Spleen (tissue), 11 donors: Measurements from ENCODE around the gene MMUT. TPM values are rescaled to one million over a fixed set of nuclear protein-coding genes. Genes with fewer than 3 reads are reported as not detected.

Experiments
- DNase-seq: peaks from one replicate; pipeline ENCODE4 v3.0.0-alpha.2; 2020
- H3K27ac ChIP-seq, 8 donors: fragments of 200-600 bp; sonication (generic) in 7 of 8; 1 replicate in 4 of 8; 2 replicates in 4 of 8; pipeline versions ENCODE4 v1.5.0 to v1.8.0; 2016 to 2021; ENCODE audit warnings: inconsistent platforms in 4 of 8, mild to moderate bottlenecking in 4 of 8, moderate library complexity in 1 of 8
- H3K27me3 ChIP-seq, 7 donors: fragments of 200-600 bp; sonication (generic) in 6 of 7; replicated peaks in 1 of 7; 1 replicate in 4 of 7; 2 replicates in 3 of 7; pipeline versions ENCODE4 v1.5.0 to v1.8.0; 2016 to 2021; ENCODE audit warnings: inconsistent platforms in 3 of 7, mild to moderate bottlenecking in 1 of 7
- H3K36me3 ChIP-seq, 6 donors: fragments of 200-600 bp; sonication (generic) in 5 of 6; 1 replicate in 4 of 6; 2 replicates in 2 of 6; pipeline versions ENCODE4 v1.5.0 to v1.8.0; 2016 to 2021; ENCODE audit warnings: inconsistent platforms in 2 of 6
- H3K4me1 ChIP-seq, 6 donors: fragments of 200-600 bp; sonication (generic) in 5 of 6; 1 replicate in 3 of 6; 2 replicates in 3 of 6; pipeline versions ENCODE4 v1.5.0 to v1.8.0; 2016 to 2021; ENCODE audit warnings: inconsistent platforms in 3 of 6
- H3K4me3 ChIP-seq, 8 donors: fragments of 200-600 bp; sonication (generic) in 7 of 8; 1 replicate in 4 of 8; 2 replicates in 4 of 8; pipeline versions ENCODE4 v1.5.0 to v1.8.0; 2016 to 2021; ENCODE audit warnings: inconsistent platforms in 4 of 8, mild to moderate bottlenecking in 4 of 8, moderate library complexity in 2 of 8
- H3K9me3 ChIP-seq, 8 donors: fragments of 200-600 bp; sonication (generic) in 7 of 8; 1 replicate in 4 of 8; 2 replicates in 4 of 8; pipeline versions ENCODE4 v1.5.0 to v1.8.0; 2016 to 2021; ENCODE audit warnings: inconsistent platforms in 4 of 8
- CTCF ChIP-seq, 11 experiments: fragments of 200-600 bp in 7 of 11; fragments of 450-650 bp in 4 of 11; sonication (generic) in 4 of 11; IDR thresholded peaks in 8 of 11; conservative IDR thresholded peaks in 3 of 11; 1 replicate in 7 of 11; 2 replicates in 4 of 11; pipeline versions ENCODE4 v1.4.0 to v1.8.0; 2016 to 2021; ENCODE audit warnings: antibody characterized with exemption in 11 of 11, inconsistent platforms in 4 of 11, mild to moderate bottlenecking in 1 of 11
- POLR2A ChIP-seq, 3 donors: fragments of 450-650 bp; IDR thresholded peaks; one replicate each; pipeline ENCODE4 v1.5.1; 2017; ENCODE audit warnings: antibody characterized with exemption in 3 of 3, mild to moderate bottlenecking in 1 of 3
- POLR2AphosphoS5 ChIP-seq, 3 donors: sonication (generic); formaldehyde crosslinking; IDR thresholded peaks; one replicate each; pipeline ENCODE4 v1.5.1; 2017; ENCODE audit warnings: antibody characterized with exemption in 3 of 3
- WGBS, 5 donors: extraction: QIAGEN DNeasy Blood & Tissue Kit in 3 of 5; methylation state at CpG; one replicate each; pipeline versions ENCODE4 v1.1.5 to v1.1.7; 2013 to 2018; 5-methylcytosine and 5-hydroxymethylcytosine counted together
- intact Hi-C: fragments of 100-400 bp; cut with DNase I; formaldehyde crosslinking; loops from one replicate; pipeline ENCODE4 v1.15.0; 2023; ENCODE audit warnings: low total_unique reads
- polyA plus RNA-seq, 3 donors: library from polyadenylated mRNA; stranded (reverse); fragments of 200-250 nt; gene quantifications; one replicate each; pipeline ENCODE4 v1.2.1, GENCODE V29; 2013
- total RNA-seq, 7 donors: library from RNA; depleted of rRNA in 3 of 7; stranded (reverse); fragments of >200 nt in 3 of 7; fragmentation: NEBNext Ultra II Directional in 4 of 7; extraction: Animal tissue kit (Norgen Biotek cat#: 25700) in 4 of 7; gene quantifications; one replicate each; pipeline versions ENCODE4 v1.1.0 to v1.2.1, GENCODE V29; 2016 to 2021
- donor health status: healthy with polysubstance abuse.
- donor health status: DM: no; HTN: no; CAD: no; lungs with moderate emphysema.
- donor health status: DM: no; HTN: no; CAD: no.
- donor health status: Bipolar disorder and iron deficiency.
- donor health status: healthy.
- donor health status: DM: no; HTN: no; CAD: no.
- donor health status: DM: yes; HTN: yes; CAD: no.

MMUT gene
- total and polyA plus RNA-seq, 10 donors: 6.2 to 16.6 (median 10.1) TPM

DNA sequence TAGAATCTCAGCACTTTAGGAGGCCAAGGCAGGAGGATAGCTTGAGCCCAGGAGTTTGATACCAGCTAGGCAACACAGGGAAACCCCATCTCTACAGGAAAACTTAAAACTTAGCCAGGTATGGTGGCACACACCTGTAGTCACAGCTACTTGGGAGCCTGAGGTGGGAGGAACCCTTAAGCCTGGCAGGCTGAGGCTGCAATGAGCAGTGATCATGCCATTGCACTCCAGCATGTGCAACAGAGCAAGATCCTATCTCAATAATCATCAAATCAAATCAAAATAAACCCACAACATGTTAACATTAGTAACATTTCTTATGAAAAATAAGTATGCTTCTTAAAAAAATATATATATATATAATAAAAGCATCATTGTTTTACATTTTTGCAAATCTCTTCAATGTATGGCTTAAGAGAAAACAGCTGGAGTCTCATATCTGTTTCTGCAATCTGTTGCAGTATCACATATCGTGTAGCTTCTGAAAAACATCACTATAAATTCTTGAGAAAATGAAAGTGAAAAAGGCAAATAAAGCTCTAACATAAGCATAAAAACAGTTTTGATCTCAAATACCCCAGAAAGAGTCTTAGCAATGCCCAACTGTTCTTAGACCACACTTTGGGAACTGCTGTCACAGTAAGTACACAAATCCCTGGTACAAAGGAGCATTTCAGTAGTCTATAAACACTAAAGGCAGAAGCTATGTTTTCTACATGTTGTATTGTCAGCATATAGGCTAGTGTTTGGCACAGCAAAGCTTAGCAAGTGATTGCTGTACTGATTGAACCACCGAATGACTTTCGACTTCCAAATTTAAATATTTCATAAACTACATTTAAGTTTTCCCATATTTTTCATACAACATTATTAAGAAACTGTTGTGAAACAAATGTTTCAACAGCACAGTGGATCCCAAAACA, 8.0 kb downstream of the MMUT start:
- H3K36me3 ChIP-seq: peaks cover 0 to 93% (median 47%) of the 10 kb centered on the region in 6 donors
- H3K4me1 ChIP-seq: peaks cover 0 to 25% (median 7%) of the 10 kb centered on the region in 6 donors
- no peak for DNase-seq
- no peak for TF ChIP-seq POLR2AphosphoS5 (IDR thresholded peaks at IDR 0.05)
- TF ChIP-seq POLR2A (IDR thresholded peaks at IDR 0.05): no peak
- TF ChIP-seq CTCF (IDR thresholded peaks at IDR 0.05 in 8 of 11, conservative IDR thresholded peaks at IDR 0.05 in 3 of 11): no peak
- intact Hi-C loops: no loop called here
- no peaks in the 10 kb centered on the region for H3K9me3 ChIP-seq
- no peaks in the 10 kb centered on the region for H3K27me3 ChIP-seq
- WGBS, 5 donors: 82 to 90% (median 85%) methylated on average over 3 of the region's 3 CpGs
- no peak overlapping the region for H3K4me3 ChIP-seq
- H3K27ac ChIP-seq: no peak overlapping the region

DNA sequence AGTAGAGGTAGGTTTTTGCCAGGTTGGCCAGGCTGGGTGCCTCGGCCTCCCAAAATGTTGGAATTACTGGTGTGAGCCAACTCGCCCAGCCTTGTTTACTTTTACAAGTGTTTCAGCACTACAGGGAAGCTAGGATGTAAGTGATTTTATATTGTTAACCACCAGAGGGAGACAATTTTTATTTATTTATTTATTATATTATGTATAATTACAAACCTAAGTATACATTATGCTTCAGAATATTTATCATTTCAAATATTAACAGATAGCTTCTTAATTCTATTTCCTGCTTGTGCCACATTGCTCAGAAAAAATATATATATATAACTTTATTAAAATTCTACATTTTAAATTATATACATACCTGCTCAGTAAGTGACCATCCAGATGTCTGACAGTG, 9.8 kb downstream of the MMUT start:
- WGBS, 5 donors: 90 to 98% (median 92%) methylated on average over 2 of the region's 2 CpGs
- TF ChIP-seq POLR2A (IDR thresholded peaks at IDR 0.05) (no peak), CTCF (IDR thresholded peaks at IDR 0.05 in 8 of 11, conservative IDR thresholded peaks at IDR 0.05 in 3 of 11) (peak in 2 of 11 experiments; percentile 28 to 29)
- no peak overlapping the region for H3K4me3 ChIP-seq
- no peaks in the 10 kb centered on the region for H3K27me3 ChIP-seq
- H3K9me3 ChIP-seq: no peaks in the 10 kb centered on the region
- intact Hi-C loops: no loop called here
- H3K27ac ChIP-seq: no peak overlapping the region
- H3K36me3 ChIP-seq: peaks cover 0 to 100% (median 53%) of the 10 kb centered on the region in 6 donors
- peaks cover 0 to 9% (median 0%) of the 10 kb centered on the region in 6 donors for H3K4me1 ChIP-seq
- DNase-seq: no peak

DNA sequence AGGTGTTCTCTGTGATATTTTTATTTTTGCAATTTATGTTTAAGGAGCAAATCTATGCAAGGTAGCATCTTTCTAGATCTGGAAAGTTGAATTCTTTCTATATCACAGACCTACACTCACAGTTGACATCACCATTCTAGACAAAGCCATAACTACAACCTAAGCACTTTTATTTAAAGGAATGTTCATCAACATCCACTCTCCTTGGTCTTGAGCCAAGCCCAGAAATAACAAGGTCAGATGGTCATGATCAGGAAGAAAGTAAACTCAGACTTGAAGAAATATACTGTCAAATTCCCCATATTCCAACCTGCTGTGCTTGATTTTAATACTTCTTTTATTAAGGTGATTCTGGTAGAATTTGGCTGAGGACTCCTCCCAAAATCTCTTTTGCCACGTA, 32.2 kb downstream of the MMUT start:
- Histone ChIP-seq H3K4me1 (no peaks in the 10 kb centered on the region), H3K27me3 (no peaks in the 10 kb centered on the region), H3K9me3 (no peaks in the 10 kb centered on the region), H3K36me3 (peaks cover 0 to 77% (median 38%) of the 10 kb centered on the region in 6 donors), H3K4me3 (no peak overlapping the region), H3K27ac (no peak overlapping the region)
- DNase-seq: no peak
- 87 to 94% (median 93%) methylated on average over 1 of the region's 1 CpG for WGBS, 5 donors
- no peak for TF ChIP-seq POLR2A (IDR thresholded peaks at IDR 0.05)
- no peak for TF ChIP-seq CTCF (IDR thresholded peaks at IDR 0.05 in 8 of 11, conservative IDR thresholded peaks at IDR 0.05 in 3 of 11)
- TF ChIP-seq POLR2AphosphoS5 (IDR thresholded peaks at IDR 0.05): no peak
- intact Hi-C loops: no loop called here

DNA sequence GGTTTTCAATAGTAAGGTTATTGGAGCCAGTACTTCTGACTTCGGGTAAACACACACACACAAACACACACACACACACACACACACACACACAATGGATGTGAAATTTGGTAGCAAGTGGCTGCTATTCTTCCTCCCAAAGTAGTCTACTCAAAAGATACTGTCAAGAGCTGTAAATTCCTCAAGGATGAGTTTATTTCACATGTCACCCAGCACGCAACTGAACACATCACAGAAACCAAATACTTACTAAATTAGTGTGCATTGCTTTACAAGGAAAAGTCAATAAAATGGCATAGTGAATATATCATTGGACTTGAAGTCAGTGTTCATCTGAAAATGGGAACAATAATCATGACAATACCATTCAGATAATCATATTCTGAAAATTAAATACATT, 32.9 kb downstream of the MMUT start:
- H3K27ac ChIP-seq: no peak overlapping the region
- intact Hi-C loops: no loop called here
- no peak for DNase-seq
- no peak overlapping the region for H3K4me3 ChIP-seq
- no peaks in the 10 kb centered on the region for H3K27me3 ChIP-seq
- H3K36me3 ChIP-seq: peaks cover 0 to 70% (median 32%) of the 10 kb centered on the region in 6 donors
- H3K9me3 ChIP-seq: no peaks in the 10 kb centered on the region
- TF ChIP-seq POLR2AphosphoS5 (IDR thresholded peaks at IDR 0.05) (no peak), CTCF (IDR thresholded peaks at IDR 0.05 in 8 of 11, conservative IDR thresholded peaks at IDR 0.05 in 3 of 11) (no peak), POLR2A (IDR thresholded peaks at IDR 0.05) (no peak)
- 37 to 91% (median 67%) methylated on average over 2 of the region's 2 CpGs for WGBS, 5 donors
- H3K4me1 ChIP-seq: no peaks in the 10 kb centered on the region
